ENCODE data around the gene ATP6V0A1.
A peak's percentile ranks its signal among the peaks of the same experiment; 100 is the strongest.

- TF ChIP-seq POLR2A (IDR thresholded peaks at IDR 0.05) (no peak), CTCF (IDR thresholded peaks at IDR 0.05) (peak; percentile 31 to 63 (median 58))
Observed at GRCh38 chr17:42531455-42532354, 73.0 kb downstream of the ATP6V0A1 start.

Data from testis (tissue), 2 donors.